Cardiac muscle cell (in vitro differentiated cells and primary cell): ENCODE measurements around the gene NOS3. TPM values are rescaled to one million over a fixed set of nuclear protein-coding genes. Genes with fewer than 3 reads are reported as not detected.
"Not testable (repeated sequence)": the region's sequence is repeated elsewhere in the genome, so short reads cannot be mapped to it uniquely, and the experiment has no call there.

ENCODE experiments used
- DNase-seq, 2 donors: peaks; one replicate each; pipeline versions ENCODE4 v3.0.0 to v3.0.0-alpha.2; 2010 to 2017; ENCODE audit warnings: low read depth in 1 of 2, low spot score in 1 of 2
- H3K27ac ChIP-seq: fragments of 200-600 bp; sonication (generic); 2 replicates; pipeline ENCODE4 v1.5.1; 2016
- H3K27me3 ChIP-seq: fragments of 200-600 bp; sonication (generic); 2 replicates; pipeline ENCODE4 v1.6.0; 2016; ENCODE audit warnings: control low read depth
- H3K36me3 ChIP-seq: fragments of 200-600 bp; sonication (generic); 2 replicates; pipeline ENCODE4 v1.5.1; 2016; ENCODE audit warnings: control low read depth
- H3K4me1 ChIP-seq: fragments of 200-600 bp; sonication (generic); 2 replicates; pipeline ENCODE4 v1.8.1; 2017; ENCODE audit warnings: low read depth, mild to moderate bottlenecking, mixed run types
- H3K4me3 ChIP-seq: fragments of 200-600 bp; sonication (generic); 2 replicates; pipeline ENCODE4 v1.5.1; 2016; ENCODE audit warnings: mild to moderate bottlenecking
- H3K9me3 ChIP-seq: fragments of 200-600 bp; sonication (generic); 2 replicates; pipeline ENCODE4 v1.5.1; 2017; ENCODE audit warnings: low read depth, mild to moderate bottlenecking, control low read depth
- CTCF ChIP-seq: IDR thresholded peaks from 2 replicates; pipeline ENCODE4 v1.5.1; 2012; ENCODE audit warnings: low read depth, mild to moderate bottlenecking, low read length
- polyA plus RNA-seq: library from polyadenylated mRNA; unstranded; fragments of >200 nt; fragmentation: Nextera tagmentation; extraction: Ambion mirVana; gene quantifications from 2 replicates; pipeline ENCODE4 v1.2.1, GENCODE V29; 2016
- total RNA-seq: library from RNA; depleted of rRNA; stranded (reverse); fragments of >200 nt; gene quantifications from 2 replicates; pipeline ENCODE4 v1.2.3, GENCODE V29; 2016

Gene NOS3
- total and polyA plus RNA-seq, 2 experiments from 2014 or later = 13.1 to 20.3 TPM

GRCh38 chr7:151035026-151035717 lies 44.4 kb downstream of the NOS3 start:
- peaks cover 12% of the 10 kb centered on the region for H3K4me1 ChIP-seq
- H3K9me3 ChIP-seq = no peaks in the 10 kb centered on the region
- H3K4me3 ChIP-seq = no peak overlapping the region
- no peak overlapping the region for H3K27ac ChIP-seq
- TF ChIP-seq CTCF = no peak
- no peaks in the 10 kb centered on the region for H3K27me3 ChIP-seq
- peaks cover 3% of the 10 kb centered on the region for H3K36me3 ChIP-seq
- DNase-seq = no peak

- Histone ChIP-seq H3K9me3 (no peaks in the 10 kb centered on the region), H3K4me3 (no peak overlapping the region), H3K36me3 (peaks cover 3% of the 10 kb centered on the region), H3K27me3 (no peaks in the 10 kb centered on the region), H3K4me1 (peaks cover 12% of the 10 kb centered on the region), H3K27ac (no peak overlapping the region)
- DNase-seq = no peak
- no peak for TF ChIP-seq CTCF
Measured at GRCh38 chr7:151035902-151036301, 45.1 kb downstream of the NOS3 start.

- peak; percentile 62 to 88 for DNase-seq
- Histone ChIP-seq H3K9me3 (no peaks in the 10 kb centered on the region), H3K36me3 (peaks cover 3% of the 10 kb centered on the region), H3K27me3 (no peaks in the 10 kb centered on the region), H3K4me1 (peaks cover 12% of the 10 kb centered on the region), H3K27ac (peak overlapping the region; percentile 66), H3K4me3 (no peak overlapping the region)
- no peak for TF ChIP-seq CTCF
Measured at GRCh38 chr7:151038951-151039849, 48.4 kb downstream of the NOS3 start.

- no peak overlapping the region for H3K27ac ChIP-seq
- H3K4me3 ChIP-seq = no peak overlapping the region
- H3K4me1 ChIP-seq = peaks cover 12% of the 10 kb centered on the region
- peaks cover 3% of the 10 kb centered on the region for H3K36me3 ChIP-seq
- no peaks in the 10 kb centered on the region for H3K9me3 ChIP-seq
- H3K27me3 ChIP-seq = no peaks in the 10 kb centered on the region
- DNase-seq = no peak
- TF ChIP-seq CTCF = no peak
Measured at GRCh38 chr7:151039850-151040548, 49.2 kb downstream of the NOS3 start.

GRCh38 chr7:151040616-151041375 lies 50.0 kb downstream of the NOS3 start:
- peaks cover 3% of the 10 kb centered on the region for H3K36me3 ChIP-seq
- no peaks in the 10 kb centered on the region for H3K9me3 ChIP-seq
- H3K4me3 ChIP-seq = no peak overlapping the region
- DNase-seq = no peak
- peaks cover 12% of the 10 kb centered on the region for H3K4me1 ChIP-seq
- H3K27me3 ChIP-seq = no peaks in the 10 kb centered on the region
- no peak for TF ChIP-seq CTCF
- no peak overlapping the region for H3K27ac ChIP-seq

- H3K27ac ChIP-seq, H3K27me3 ChIP-seq, H3K36me3 ChIP-seq, H3K9me3 ChIP-seq, DNase-seq, H3K4me3 ChIP-seq: not testable (repeated sequence)
- peaks cover 12% of the 10 kb centered on the region for H3K4me1 ChIP-seq
Measured at GRCh38 chr7:151043449-151043848, 52.6 kb downstream of the NOS3 start.
